Activated CD4-positive, alpha-beta T cell treated with anti-CD3 and anti-CD28 coated beads, Interleukin-2, amount 50 U/mL, for 1 hour (primary cell): ENCODE data around the gene UFC1.
A peak's percentile ranks its signal among the peaks of the same experiment; 100 is the strongest.

ENCODE experiments used
- DNase-seq: peaks from one replicate; pipeline ENCODE4 v3.0.0-alpha.2; 2020

The UFC1 gene

DNA sequence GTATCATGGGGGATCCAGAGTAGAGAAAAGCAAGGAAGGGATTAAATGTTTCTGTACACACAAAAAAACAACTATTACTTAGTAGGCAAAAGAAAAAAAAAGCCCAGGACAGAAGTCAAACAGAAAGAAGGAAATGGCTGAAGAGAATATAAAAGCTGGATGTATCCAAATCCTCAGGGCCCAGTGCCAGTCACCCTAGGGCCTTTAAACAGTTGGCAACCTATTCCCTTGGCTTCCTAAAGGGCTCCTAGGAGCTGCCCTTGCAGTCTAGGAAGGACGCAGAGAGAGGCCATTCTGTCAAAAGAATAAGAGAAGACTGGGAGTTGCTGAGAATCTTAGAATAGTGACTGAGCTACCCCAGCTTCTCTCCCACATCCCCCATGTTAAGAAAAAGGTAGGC lies 18.6 kb downstream of the UFC1 start:
- DNase-seq, result no peak

DNA sequence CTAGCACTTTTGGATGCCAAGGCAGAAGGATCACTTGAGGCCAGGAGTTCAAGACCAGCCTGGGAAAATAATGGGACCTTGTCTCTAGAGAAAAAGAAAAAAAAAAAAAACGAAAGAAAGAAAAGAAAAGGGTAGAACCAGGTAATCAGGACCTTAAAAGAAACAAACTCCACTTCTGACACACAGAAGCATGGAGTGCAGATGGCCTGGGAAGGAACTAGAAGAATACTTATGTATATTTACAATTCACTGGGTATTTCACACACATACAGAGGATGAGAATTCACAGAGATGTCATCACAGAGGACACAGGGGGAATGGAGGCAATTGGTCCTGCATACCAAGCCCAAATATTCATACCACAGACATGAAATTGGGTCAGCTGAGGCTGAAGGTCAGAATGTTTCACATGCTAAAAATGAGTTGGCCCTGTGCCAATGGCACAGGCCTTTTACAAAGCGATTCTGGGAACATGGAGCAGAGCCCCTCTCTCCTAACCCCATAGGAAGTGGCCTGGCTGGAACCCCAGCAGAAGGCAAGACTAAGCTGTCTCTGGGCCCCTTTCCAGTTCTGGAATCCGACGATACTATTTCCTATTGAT lies 19.1 kb downstream of the UFC1 start:
- no peak for DNase-seq

GRCh38 chr1:161173711-161174110 lies 19.9 kb downstream of the UFC1 start:
- DNase-seq, result no peak

- DNase-seq, result no peak
Measured at GRCh38 chr1:161174911-161175310, 21.1 kb downstream of the UFC1 start.

GRCh38 chr1:161175771-161176453 lies 22.1 kb downstream of the UFC1 start:
- DNase-seq, result no peak

DNA sequence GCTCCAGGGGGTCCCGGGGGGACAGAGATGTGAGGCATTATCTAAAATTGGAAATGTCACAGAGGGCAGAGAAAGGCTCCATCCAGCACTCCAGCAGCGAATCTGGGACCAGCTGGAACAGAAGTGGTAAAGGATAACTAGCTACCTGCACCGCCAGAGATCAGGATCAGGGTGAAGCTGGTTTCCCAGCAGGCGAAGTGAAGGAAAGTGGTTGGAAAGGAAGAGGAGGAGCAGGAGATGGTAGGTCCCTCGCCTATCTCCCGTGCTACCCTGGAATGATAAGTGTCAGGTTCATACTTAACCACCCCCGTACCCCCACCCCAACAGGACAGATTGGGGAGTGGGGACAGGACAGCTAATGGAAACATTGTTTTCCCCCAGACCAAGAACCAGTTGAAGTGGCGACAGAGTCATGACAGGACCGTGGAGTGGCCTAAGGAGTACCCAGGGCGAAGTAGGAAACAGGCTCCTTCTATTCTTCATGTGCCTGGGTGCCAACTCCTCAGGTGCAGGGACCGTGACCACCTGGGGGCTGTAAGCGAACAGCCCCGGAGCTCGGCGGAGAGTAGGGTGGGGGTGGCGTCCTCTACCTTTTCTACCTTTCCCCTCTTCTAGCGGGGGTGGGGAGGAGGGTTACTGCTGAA lies 22.8 kb downstream of the UFC1 start:
- DNase-seq, result no peak

GRCh38 chr1:161177112-161177935 lies 23.5 kb downstream of the UFC1 start, which contains the start of gene B4GALT3:
Gene B4GALT3, minus strand, starts transcription at chr1:161177507. Its CDS starts 1,447 bp downstream, at chr1:161176060.
- peak; percentile 94 for DNase-seq

DNA sequence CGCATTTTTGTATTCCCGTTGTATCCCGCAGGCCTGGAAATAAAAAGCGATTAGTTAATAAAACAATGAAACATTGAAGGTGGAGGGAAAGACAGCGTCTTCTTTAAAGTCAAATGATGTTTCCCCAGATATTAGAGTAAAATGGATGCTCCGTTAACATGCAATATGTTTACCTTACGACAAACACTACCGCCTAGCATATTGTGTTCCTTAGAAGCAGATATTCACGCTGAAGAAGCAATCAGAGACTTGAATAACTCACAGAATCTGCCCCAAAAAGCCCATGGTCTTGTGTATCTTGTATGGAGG lies 24.1 kb downstream of the UFC1 start:
- DNase-seq, result no peak

DNA sequence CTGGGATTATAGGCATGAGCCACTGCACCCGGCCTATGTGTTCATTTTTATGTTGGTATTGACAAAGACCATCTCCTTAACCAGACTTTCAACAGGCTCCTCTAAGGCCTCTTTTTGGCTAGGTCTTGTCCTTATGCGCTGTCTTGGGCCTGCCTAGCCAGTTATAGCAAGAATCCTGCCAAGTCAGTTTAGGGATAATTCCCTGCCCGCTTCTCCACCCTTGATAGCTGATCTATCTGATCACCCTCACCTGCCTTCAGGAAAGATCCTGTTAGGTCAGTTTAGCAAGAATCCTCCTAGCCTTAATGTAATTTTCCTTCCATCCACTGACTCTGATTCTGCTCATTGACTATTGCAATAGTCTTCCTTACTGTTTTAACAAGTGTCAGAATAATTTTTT lies 25.9 kb downstream of the UFC1 start:
- no peak for DNase-seq

GRCh38 chr1:161180639-161181038 lies 26.9 kb downstream of the UFC1 start:
- no peak for DNase-seq

GRCh38 chr1:161182214-161182613 lies 28.4 kb downstream of the UFC1 start:
- peak; percentile 46 for DNase-seq

DNA sequence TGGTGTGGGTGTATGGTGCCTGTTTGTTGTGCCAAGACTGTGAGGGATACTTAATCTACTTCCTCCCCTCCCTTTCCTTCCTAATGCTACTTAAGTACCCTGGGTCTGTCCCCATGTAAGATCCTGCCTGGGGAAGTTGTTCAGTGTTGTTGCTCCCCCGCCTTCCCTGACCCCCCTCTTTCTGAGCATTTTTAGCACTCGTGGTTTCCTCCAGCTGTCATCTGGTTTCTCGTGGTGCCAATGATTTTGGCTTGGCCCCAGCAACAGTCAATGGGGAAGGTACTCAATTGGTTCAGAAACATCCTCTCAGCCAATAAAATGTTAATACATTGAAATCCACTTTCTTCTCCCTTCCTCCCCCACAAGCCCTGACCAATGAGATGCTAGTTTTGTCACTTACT lies 31.5 kb downstream of the UFC1 start:
- peak; percentile 67 for DNase-seq

- no peak for DNase-seq
Measured at GRCh38 chr1:161185732-161186311, 32.0 kb downstream of the UFC1 start.

GRCh38 chr1:161187311-161187710 lies 33.5 kb downstream of the UFC1 start:
- no peak for DNase-seq

GRCh38 chr1:161188381-161188780 lies 34.6 kb downstream of the UFC1 start:
- no peak for DNase-seq

DNA sequence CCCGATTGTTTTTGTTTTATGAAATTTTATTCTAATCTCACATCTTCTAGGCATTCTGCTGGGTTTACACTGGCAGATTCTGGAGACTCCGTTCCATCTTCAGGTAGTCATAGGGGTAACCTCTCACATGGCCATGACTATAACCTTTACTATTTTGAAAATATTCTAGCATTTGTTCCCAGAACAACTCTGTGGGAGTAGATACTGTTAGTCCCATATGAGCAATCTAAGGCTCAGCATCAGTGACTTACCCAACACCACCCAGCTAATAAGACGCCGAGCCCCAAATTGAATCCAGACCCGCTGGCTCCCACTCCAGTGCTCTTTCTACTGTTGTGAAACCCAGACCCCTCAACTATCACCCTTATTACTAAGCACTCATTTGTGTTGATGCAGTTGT lies 35.3 kb downstream of the UFC1 start:
- no peak for DNase-seq

DNA sequence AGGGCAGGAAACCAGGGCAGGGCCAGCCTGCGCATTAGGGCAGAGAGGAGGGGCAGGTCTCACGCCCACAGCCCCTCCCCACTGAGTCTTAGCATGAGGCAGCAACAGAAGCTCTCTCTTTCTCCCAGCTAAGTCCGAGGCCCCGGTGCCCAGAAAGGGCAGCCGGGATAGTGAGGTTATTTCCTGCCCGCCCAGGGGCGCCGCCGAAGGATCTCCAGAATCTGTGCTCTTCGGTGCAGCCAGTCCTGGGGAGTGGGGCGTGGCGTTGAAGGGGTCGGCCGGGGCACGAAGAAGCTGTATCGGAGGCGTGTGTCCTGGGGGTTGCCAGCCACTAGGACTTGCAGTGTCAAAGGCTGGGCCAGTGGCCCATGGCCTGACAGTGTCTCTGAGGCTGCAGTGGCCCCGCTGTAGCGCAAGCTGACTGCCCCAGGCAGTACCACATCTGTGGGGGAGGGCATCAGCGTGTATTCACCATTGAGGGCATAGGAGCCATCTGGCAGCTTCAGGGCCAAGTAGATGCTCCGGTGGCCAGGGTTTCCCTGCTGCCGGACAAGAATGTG lies 37.3 kb downstream of the UFC1 start:
- no peak for DNase-seq

GRCh38 chr1:161191971-161192370 lies 38.2 kb downstream of the UFC1 start:
- no peak for DNase-seq

DNA sequence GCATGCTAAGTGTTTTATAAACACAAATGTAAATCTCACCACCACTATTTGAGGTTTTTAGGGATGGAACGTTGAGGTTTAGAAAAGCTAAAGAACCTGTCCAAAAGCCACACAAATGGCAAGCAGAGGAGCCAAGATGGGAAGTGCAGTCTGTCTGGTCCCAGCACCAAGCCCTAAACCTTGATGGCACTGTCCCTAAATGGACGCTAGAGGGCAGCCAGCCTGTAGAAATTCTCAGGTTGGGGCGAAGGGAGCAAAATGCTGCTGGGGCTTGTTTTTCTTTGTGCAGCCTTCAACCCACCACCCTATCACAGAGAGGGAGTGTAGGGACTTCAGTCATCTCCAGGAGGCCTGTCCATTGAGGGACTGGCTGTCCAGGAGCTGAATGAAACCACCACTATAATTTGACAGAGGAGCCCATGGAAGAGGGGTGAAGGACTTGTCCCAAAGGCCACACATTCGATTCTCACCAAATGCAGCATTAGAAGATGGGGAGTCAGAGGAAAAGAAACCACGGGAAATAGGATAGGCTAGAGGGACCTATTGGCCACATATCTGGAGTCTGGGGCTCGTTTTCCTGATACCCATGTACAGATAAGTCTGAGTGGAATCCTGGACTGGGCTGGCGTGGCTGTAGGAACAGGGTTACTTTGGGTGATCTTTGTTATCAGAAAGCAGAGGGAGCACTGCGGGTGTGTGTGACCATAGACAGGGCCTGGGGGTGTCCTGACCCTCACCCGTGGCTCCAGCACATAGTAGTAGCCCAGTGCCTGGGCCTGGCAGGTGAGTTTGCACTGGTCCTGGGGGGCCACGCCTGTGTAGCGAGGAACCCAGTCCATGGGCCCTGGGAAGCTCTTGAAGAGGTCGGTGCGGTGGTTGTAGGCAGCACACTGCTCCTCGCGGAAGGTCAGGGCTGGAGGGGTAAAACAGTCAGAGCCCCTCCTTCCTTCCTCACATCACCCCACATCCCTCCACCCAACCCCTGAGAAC lies 39.0 kb downstream of the UFC1 start:
- peak; percentile 60 for DNase-seq

DNA sequence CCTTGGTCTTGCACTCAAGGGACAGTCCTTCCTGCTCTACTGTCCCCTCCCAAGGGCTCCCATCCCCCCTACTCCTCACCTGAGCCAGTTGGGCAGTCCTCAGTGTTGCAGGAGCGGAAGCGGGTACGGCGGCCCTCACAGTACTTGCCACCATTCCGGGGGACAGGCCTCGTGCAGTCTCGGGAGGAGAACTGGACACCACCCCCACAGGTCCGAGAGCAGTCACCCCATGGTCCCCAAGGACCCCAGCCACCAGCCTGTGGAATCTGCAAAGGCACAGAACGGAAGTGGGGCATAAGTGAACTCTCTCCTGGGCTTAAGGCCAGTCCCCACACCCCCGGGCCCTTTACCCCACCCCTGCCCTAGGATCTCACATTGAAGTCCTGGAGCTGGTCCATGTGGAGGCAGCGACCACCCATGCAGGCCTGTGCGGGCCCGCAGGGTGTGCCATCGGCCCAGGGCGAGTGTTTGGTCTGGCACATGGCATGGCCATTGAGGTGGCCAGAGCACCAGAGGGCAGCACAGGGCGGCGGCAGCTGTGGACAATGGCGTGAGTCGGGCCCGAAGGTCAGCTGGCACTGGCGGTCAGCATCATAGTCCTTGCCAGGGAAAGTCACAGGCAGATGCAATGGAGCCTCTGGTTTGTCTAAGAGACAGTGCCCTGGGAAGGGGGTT lies 39.9 kb downstream of the UFC1 start:
- DNase-seq, result no peak

DNA sequence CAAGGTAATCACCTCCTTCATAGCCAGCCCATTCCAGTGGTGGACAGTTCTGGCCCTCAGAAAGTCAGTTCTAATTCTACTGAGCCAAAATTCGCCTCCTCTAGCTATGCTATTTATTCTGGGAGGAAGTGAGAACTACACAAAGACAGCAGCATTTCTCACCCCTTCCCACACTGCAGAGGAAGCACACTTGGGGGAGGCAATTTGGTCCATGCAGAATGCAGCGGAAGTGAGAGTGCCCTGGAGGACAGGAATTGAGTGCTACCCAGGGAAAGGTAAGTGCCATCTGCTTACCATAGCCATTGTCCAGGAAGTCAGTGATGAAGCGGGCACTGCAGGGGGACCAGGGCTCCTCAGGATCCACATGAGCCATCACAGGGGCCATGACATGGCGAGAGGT lies 41.4 kb downstream of the UFC1 start:
- no peak for DNase-seq
